ENCODE data around the gene DNAJB4.
"Not testable (repeated sequence)": the region's sequence is repeated elsewhere in the genome, so short reads cannot be mapped to it uniquely, and the experiment has no call there.

Gene DNAJB4

GRCh38 chr1:78004719-78005447 lies at the start of gene DNAJB4:
DNAJB4 (plus strand) TSS chr1:78004939; CDS start chr1:78005111, 172 bp downstream.
- DNase-seq (ENCODE audit: low read depth): no peak

GRCh38 chr1:77955709-77956108 lies 49.0 kb upstream of the DNAJB4 start:
- DNase-seq (ENCODE audit: low read depth): no peak

- DNase-seq (ENCODE audit: low read depth): no peak
Measured at GRCh38 chr1:77956464-77956863, 48.3 kb upstream of the DNAJB4 start.

GRCh38 chr1:77958391-77958790 lies 46.3 kb upstream of the DNAJB4 start:
- no peak for DNase-seq (ENCODE audit: low read depth)

- no peak for DNase-seq (ENCODE audit: low read depth)
Measured at GRCh38 chr1:77958850-77959249, 45.9 kb upstream of the DNAJB4 start.

- no peak for DNase-seq (ENCODE audit: low read depth)
Measured at GRCh38 chr1:77961392-77961791, 43.3 kb upstream of the DNAJB4 start.

GRCh38 chr1:77966291-77966690 lies 38.4 kb upstream of the DNAJB4 start:
- no peak for DNase-seq (ENCODE audit: low read depth)

- DNase-seq (ENCODE audit: low read depth): no peak
Measured at GRCh38 chr1:77970192-77970591, 34.5 kb upstream of the DNAJB4 start.

- no peak for DNase-seq (ENCODE audit: low read depth)
Measured at GRCh38 chr1:77972080-77972479, 32.7 kb upstream of the DNAJB4 start.

- no peak for DNase-seq (ENCODE audit: low read depth)
Measured at GRCh38 chr1:77975386-77975785, 29.4 kb upstream of the DNAJB4 start.

GRCh38 chr1:77975907-77976306 lies 28.8 kb upstream of the DNAJB4 start:
- no peak for DNase-seq (ENCODE audit: low read depth)

GRCh38 chr1:77976433-77977076 lies 28.2 kb upstream of the DNAJB4 start:
- no peak for DNase-seq (ENCODE audit: low read depth)

- no peak for DNase-seq (ENCODE audit: low read depth)
Measured at GRCh38 chr1:77977989-77978292, 26.8 kb upstream of the DNAJB4 start.

- peak; percentile 47 for DNase-seq (ENCODE audit: low read depth)
Measured at GRCh38 chr1:77978293-77978968, 26.3 kb upstream of the DNAJB4 start.

- DNase-seq (ENCODE audit: low read depth): peak; percentile 88
Measured at GRCh38 chr1:77978969-77979876, 25.5 kb upstream of the DNAJB4 start, which contains the start of gene FUBP1. FUBP1 (minus strand) TSS chr1:77979072; CDS start chr1:77979004, 68 bp downstream.

GRCh38 chr1:77983352-77983996 lies 21.3 kb upstream of the DNAJB4 start:
- not testable (repeated sequence) for DNase-seq (ENCODE audit: low read depth)

GRCh38 chr1:77983997-77984355 lies 20.8 kb upstream of the DNAJB4 start:
- no peak for DNase-seq (ENCODE audit: low read depth)

GRCh38 chr1:77984629-77985028 lies 20.1 kb upstream of the DNAJB4 start:
- DNase-seq (ENCODE audit: low read depth): no peak

GRCh38 chr1:77986810-77987209 lies 17.9 kb upstream of the DNAJB4 start:
- no peak for DNase-seq (ENCODE audit: low read depth)

GRCh38 chr1:77987919-77988318 lies 16.8 kb upstream of the DNAJB4 start:
- no peak for DNase-seq (ENCODE audit: low read depth)

GRCh38 chr1:77989744-77990143 lies 15.0 kb upstream of the DNAJB4 start:
- no peak for DNase-seq (ENCODE audit: low read depth)

Data from stimulated activated CD8-positive, alpha-beta memory T cell treated with anti-CD3 and anti-CD28 coated beads, Interleukin-4, amount 100 ng/mL, for 24 hours (primary cell).